CD4-positive, CD25-positive, alpha-beta regulatory T cell (primary cell): ENCODE data around the gene HOXA4. TPM values are rescaled to one million over a fixed set of nuclear protein-coding genes. Genes with fewer than 3 reads are reported as not detected.

Experiments
- ATAC-seq, 2 donors: fragments of 150-1000 bp; cut with Tn5 transposase; one replicate each; pipeline ENCODE4 v1.10.0; 2021; ENCODE audit warnings: low read depth in 2 of 2, moderate number of reproducible peaks in 2 of 2, moderate library complexity in 1 of 2
- DNase-seq, 3 donors: peaks; one replicate each; pipeline versions ENCODE4 v3.0.0 to v3.0.0-alpha.2; 2012 to 2022; ENCODE audit warnings: mixed read lengths in 1 of 3
- H3K27ac ChIP-seq: one replicate; pipeline ENCODE4 v1.7.0; 2013; ENCODE audit warnings: mild to moderate bottlenecking, low read length; ENCODE audit not compliant: insufficient read depth, poor library complexity, severe bottlenecking
- H3K27me3 ChIP-seq: one replicate; pipeline ENCODE4 v1.7.0; 2013; ENCODE audit warnings: low read length; ENCODE audit not compliant: control insufficient read depth, insufficient read depth
- H3K36me3 ChIP-seq: one replicate; pipeline ENCODE4 v1.7.0; 2013; ENCODE audit warnings: mild to moderate bottlenecking, low read length, moderate library complexity; ENCODE audit not compliant: control insufficient read depth, insufficient read depth
- H3K4me1 ChIP-seq: 2 replicates; pipeline ENCODE4 v1.7.0; 2013; ENCODE audit warnings: mild to moderate bottlenecking, low read length; ENCODE audit not compliant: insufficient read depth, control insufficient read depth, poor library complexity, severe bottlenecking
- H3K4me3 ChIP-seq: one replicate; pipeline ENCODE4 v1.7.0; 2013; ENCODE audit warnings: low read depth, mild to moderate bottlenecking, low read length, moderate library complexity
- H3K9me3 ChIP-seq, 2 experiments: 1 replicate in 1 of 2; 2 replicates in 1 of 2; pipeline ENCODE4 v1.7.0; 2013; ENCODE audit warnings: low read length in 2 of 2, mild to moderate bottlenecking in 1 of 2, moderate library complexity in 1 of 2; ENCODE audit not compliant: control insufficient read depth in 2 of 2
- H3K27ac Mint-ChIP-seq, 3 donors: one replicate each; pipeline ENCODE4 v1.8.0; 2020 to 2022; ENCODE audit warnings: mild to moderate bottlenecking in 3 of 3, mixed read lengths in 3 of 3, moderate library complexity in 2 of 3
- H3K27me3 Mint-ChIP-seq: one replicate; pipeline ENCODE4 v1.8.0; 2022; ENCODE audit warnings: mild to moderate bottlenecking, mixed read lengths
- H3K36me3 Mint-ChIP-seq: one replicate; pipeline ENCODE4 v1.8.0; 2020; ENCODE audit warnings: mixed read lengths
- H3K4me1 Mint-ChIP-seq, 4 donors: one replicate each; pipeline ENCODE4 v1.8.0; 2020 to 2022; ENCODE audit warnings: mixed read lengths in 4 of 4, mild to moderate bottlenecking in 1 of 4
- H3K4me3 Mint-ChIP-seq, 4 donors: one replicate each; pipeline ENCODE4 v1.8.0; 2020 to 2022; ENCODE audit warnings: mild to moderate bottlenecking in 4 of 4, mixed read lengths in 4 of 4, moderate library complexity in 3 of 4
- H3K9me3 Mint-ChIP-seq, 7 donors: one replicate each; pipeline ENCODE4 v1.8.0; 2020 to 2022; ENCODE audit warnings: mixed read lengths in 7 of 7, mild to moderate bottlenecking in 3 of 7, moderate library complexity in 2 of 7
- polyA plus RNA-seq, 4 donors: library from polyadenylated mRNA; unstranded; fragments of 300-500 nt; fragmentation: Illumina TruSeq; gene quantifications; one replicate each; pipeline ENCODE4 v1.2.3, GENCODE V29; 2021
- total RNA-seq: library from RNA; stranded (reverse); gene quantifications from one replicate; pipeline ENCODE4 v1.2.3, GENCODE V29; 2022

The HOXA4 gene
- total and polyA plus RNA-seq, 5 donors from 2014 or later, result 0.13 to 0.18 TPM; not detected in 3

DNA sequence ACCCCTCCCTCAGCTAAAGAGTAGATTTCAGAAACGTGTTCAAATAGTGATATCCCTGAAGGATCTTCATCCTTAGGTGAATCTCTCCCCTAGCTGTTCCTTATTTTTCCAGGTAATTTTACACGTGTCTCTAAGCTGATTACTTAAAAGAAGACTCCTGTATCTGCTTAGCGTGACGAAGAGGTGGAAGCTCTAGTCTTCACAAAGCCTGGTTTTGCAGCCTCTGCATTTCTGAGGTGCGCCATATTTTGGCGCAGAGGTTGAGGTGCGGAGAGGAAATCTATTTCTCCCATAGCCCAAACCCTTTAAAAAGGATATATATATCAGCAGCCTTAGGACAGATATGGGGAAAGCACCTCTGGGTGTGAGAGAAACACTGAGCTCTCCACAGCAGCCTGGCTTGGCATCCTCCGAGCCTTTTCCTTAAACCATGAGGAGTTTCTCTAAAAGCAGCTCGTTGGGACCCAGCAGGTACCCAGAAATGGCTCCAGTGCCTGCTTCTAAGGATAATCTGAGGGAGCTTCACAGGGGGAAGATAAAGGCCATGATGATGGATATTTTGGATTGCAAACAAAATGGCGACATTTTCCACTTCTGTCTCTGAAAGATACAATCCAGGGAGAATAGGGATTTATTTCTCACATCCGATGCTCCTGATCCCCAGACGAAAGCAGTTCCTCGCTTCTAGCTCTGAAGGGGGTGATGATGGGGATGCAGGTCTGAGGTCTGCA is 25.1 kb downstream of the HOXA4 start:
- no peak overlapping the region for H3K27ac Mint-ChIP-seq
- ATAC-seq (no peak), DNase-seq (no peak)
- H3K36me3 ChIP-seq, result no peaks in the 10 kb centered on the region
- H3K4me1 Mint-ChIP-seq, result peaks cover under 1 to 24% (median 10%) of the 10 kb centered on the region in 4 donors
- peaks cover 11% of the 10 kb centered on the region for H3K36me3 Mint-ChIP-seq
- peaks cover 0 to 5% (median 1%) of the 10 kb centered on the region in 7 donors for H3K9me3 Mint-ChIP-seq
- no peak overlapping the region for H3K4me3 Mint-ChIP-seq
- H3K27ac ChIP-seq, result no peak overlapping the region
- H3K9me3 ChIP-seq, result no peaks in the 10 kb centered on the region
- H3K4me3 ChIP-seq, result no peak overlapping the region
- peaks cover 12% of the 10 kb centered on the region for H3K4me1 ChIP-seq
- H3K27me3 Mint-ChIP-seq, result peaks cover 49% of the 10 kb centered on the region
- H3K27me3 ChIP-seq, result peaks cover 16% of the 10 kb centered on the region

DNA sequence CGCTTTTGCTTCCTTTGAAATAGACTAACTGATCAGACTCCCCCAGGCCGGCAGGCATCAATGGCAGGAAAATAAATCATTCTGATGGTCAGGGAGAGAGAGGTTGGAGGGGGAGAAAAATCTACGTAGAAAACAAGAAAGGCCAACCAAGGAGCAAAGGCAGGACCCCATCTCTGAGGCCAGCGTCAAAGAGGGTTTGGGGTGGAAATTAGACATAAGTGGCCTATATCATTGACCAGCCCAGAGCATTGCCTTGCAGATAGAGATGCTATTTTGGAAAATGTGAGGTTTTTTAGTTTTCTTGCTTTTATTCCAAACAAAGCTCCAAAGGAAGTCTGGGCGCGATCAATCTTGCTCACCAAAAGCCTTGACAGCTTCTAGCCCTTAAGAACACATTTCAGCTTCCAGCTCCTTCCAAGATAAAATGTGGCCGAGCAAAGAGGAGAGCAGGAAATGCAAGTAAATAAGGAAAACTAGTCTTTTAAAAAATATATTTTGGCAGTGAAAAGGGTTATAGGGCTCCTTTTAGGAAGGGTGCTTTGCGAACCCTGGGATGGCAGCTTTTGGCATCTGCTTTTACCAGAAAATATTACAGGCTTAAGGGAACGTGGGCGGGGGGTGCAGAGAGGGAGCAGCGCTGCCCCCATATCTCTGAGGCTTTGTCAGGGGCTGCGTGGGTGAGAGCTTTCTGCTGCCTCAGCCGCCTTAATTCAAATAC is 26.1 kb downstream of the HOXA4 start:
- Mint-ChIP-seq H3K36me3 (peaks cover 21% of the 10 kb centered on the region), H3K4me1 (peaks cover 8 to 27% (median 10%) of the 10 kb centered on the region in 4 donors), H3K27ac (no peak overlapping the region), H3K9me3 (peaks cover 0 to 7% (median 1%) of the 10 kb centered on the region in 7 donors), H3K27me3 (peaks cover 54% of the 10 kb centered on the region), H3K4me3 (peak overlapping the region in 1 of 4 donors; percentile 1)
- DNase-seq (no peak), ATAC-seq (no peak)
- peaks cover 16% of the 10 kb centered on the region for H3K27me3 ChIP-seq
- no peak overlapping the region for H3K27ac ChIP-seq
- H3K4me3 ChIP-seq, result no peak overlapping the region
- no peaks in the 10 kb centered on the region for H3K36me3 ChIP-seq
- peaks cover 12% of the 10 kb centered on the region for H3K4me1 ChIP-seq
- H3K9me3 ChIP-seq, result no peaks in the 10 kb centered on the region

DNA sequence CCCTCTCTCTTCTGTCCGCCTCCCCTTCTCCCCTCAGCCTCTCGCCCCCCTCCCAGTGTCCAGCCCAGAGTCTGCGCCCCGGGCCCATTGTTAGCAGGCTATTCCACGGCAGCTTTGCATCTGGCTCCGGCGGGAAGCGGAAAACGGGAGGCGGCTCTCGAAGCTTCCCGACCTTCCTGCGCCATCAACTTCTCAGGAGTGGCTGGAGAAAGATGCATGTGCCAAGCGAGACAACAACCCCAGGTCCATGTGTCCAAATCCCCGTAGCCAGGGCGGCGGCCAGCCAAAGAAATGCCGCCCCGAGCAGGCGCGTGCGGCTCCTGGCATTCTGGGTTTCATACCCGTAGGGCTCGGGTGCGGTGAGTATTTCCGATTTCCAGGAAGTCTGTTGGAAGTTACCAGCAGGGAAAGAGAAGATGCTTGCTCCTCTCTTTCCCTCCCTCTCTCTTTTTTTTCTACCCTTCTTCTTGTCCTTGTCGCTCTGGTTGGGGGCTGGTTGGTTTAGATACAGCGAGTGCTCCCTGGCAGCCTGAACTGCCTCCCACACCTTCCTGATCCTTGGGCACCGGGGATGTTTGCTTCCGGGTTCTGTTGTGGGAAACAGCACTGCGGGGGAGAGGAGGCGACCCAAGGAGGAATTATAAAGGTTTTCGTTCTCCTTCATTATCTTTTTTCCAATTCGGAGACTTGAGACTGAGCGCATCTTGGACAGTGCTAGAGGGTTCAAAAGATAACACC is 26.9 kb downstream of the HOXA4 start:
- H3K4me3 Mint-ChIP-seq, result peak overlapping the region in 2 of 4 donors; percentile 1 to 76
- H3K27ac Mint-ChIP-seq, result no peak overlapping the region
- DNase-seq, result no peak
- no peak for ATAC-seq
- peaks cover 12% of the 10 kb centered on the region for H3K4me1 ChIP-seq
- peaks cover 18% of the 10 kb centered on the region for H3K27me3 ChIP-seq
- H3K27me3 Mint-ChIP-seq, result peaks cover 60% of the 10 kb centered on the region
- H3K4me3 ChIP-seq, result no peak overlapping the region
- peaks cover 8 to 33% (median 11%) of the 10 kb centered on the region in 4 donors for H3K4me1 Mint-ChIP-seq
- no peaks in the 10 kb centered on the region for H3K9me3 ChIP-seq
- H3K36me3 ChIP-seq, result no peaks in the 10 kb centered on the region
- peaks cover 22% of the 10 kb centered on the region for H3K36me3 Mint-ChIP-seq
- no peak overlapping the region for H3K27ac ChIP-seq
- H3K9me3 Mint-ChIP-seq, result peaks cover 0 to 7% (median 0%) of the 10 kb centered on the region in 7 donors

DNA sequence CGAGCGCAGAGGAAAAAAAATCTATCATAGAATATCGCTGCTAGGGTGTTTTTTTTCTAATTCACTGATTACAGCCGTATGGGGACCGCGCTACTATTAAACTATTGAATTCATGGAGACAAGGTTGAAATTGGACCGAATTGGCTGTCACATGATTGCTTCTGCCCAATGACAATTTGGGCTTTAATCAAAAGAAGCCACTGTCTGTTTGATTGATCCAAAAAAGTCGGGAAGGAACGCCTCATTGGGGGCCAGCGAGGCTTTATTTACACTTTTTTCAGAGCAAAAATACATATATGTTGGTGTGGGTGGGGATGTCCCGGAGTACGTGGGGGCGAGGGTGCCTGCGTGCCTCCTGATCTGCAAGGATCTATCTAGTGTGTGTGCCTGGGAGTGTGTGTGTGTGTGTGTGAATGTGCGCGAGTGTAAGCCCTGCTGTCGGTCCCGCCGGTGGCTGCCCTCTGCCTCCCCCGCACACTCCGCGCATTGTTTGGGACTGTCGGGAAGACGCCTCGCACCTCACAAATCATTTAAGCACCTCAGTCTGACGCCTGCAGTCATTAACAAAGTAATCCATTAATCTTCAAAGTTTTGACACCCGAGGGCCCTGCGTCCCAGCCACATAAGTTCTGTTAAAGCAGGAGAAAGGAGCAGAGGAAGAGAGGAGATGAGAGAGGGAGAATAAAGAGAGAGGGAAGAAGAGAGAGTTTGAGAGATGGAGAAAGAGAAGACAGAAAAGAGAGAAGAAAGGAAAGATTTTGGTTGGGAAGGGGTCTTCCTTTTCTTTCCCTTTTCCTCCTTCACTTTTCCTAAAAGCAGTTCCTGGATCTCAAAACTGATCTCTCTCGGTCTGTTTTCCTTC is 27.7 kb downstream of the HOXA4 start, which contains the start of gene HOXA2:
Gene HOXA2 (minus strand): TSS at position 103 of the 862 bp plus-strand sequence. CDS start 183 bp downstream, outside the sequence.
- DNase-seq (no peak), ATAC-seq (no peak)
- H3K4me1 ChIP-seq, result peaks cover 12% of the 10 kb centered on the region
- no peak within 1 kb of the TSS for H3K27ac ChIP-seq
- H3K9me3 ChIP-seq, result no peaks in the 10 kb centered on the region
- H3K9me3 Mint-ChIP-seq, result peaks cover 0 to 7% (median 0%) of the 10 kb centered on the region in 7 donors
- H3K27me3 ChIP-seq, result peaks cover 18% of the 10 kb centered on the region
- H3K4me3 Mint-ChIP-seq, result peak within 1 kb of the TSS in 3 of 4 donors; percentile 23 to 76 (median 47)
- H3K36me3 Mint-ChIP-seq, result peaks cover 22% of the 10 kb centered on the region
- H3K4me1 Mint-ChIP-seq, result peaks cover 8 to 40% (median 12%) of the 10 kb centered on the region in 4 donors
- no peak within 1 kb of the TSS for H3K27ac Mint-ChIP-seq
- no peaks in the 10 kb centered on the region for H3K36me3 ChIP-seq
- no peak within 1 kb of the TSS for H3K4me3 ChIP-seq
- H3K27me3 Mint-ChIP-seq, result peaks cover 63% of the 10 kb centered on the region

DNA sequence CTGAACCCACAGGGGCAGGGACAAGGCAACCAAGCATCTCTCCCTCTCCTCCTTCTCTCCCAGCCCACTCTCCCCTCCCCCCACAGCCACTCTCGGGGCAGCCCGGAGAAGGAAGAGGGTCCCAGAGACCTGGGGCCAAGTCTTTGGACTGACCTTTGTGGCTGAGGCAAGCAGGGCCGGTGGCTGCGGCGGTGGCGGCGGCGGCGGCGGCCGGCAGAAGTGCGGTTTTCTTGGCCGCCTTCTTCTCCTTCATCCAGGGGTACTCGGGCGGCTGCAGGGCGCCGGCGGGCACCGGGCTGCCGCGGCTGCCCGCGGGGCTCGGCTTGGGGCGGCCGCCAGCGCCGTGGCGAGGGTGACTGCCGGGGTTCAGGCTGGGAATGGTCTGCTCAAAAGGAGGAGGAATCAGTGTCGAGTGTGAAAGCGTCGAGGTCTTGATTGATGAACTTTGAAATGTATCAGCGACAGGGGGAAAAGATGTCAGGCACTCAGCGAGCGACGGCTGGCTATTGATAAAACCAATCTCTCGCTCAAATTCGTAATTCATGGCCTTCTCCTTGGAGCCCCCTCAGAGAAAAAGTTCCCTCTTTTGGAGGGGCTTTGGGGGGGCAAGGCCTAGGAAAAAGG is 28.5 kb downstream of the HOXA4 start:
- H3K4me3 Mint-ChIP-seq, result peak overlapping the region in 3 of 4 donors; percentile 23 to 76 (median 39)
- Histone ChIP-seq H3K4me1 (peaks cover 20% of the 10 kb centered on the region), H3K9me3 (no peaks in the 10 kb centered on the region), H3K4me3 (no peak overlapping the region), H3K36me3 (no peaks in the 10 kb centered on the region), H3K27me3 (peaks cover 18% of the 10 kb centered on the region), H3K27ac (no peak overlapping the region)
- no peak overlapping the region for H3K27ac Mint-ChIP-seq
- ATAC-seq, result no peak
- DNase-seq, result no peak
- H3K27me3 Mint-ChIP-seq, result peaks cover 70% of the 10 kb centered on the region
- H3K36me3 Mint-ChIP-seq, result peaks cover 22% of the 10 kb centered on the region
- peaks cover 8 to 48% (median 17%) of the 10 kb centered on the region in 4 donors for H3K4me1 Mint-ChIP-seq
- peaks cover 0 to 7% (median 0%) of the 10 kb centered on the region in 7 donors for H3K9me3 Mint-ChIP-seq

DNA sequence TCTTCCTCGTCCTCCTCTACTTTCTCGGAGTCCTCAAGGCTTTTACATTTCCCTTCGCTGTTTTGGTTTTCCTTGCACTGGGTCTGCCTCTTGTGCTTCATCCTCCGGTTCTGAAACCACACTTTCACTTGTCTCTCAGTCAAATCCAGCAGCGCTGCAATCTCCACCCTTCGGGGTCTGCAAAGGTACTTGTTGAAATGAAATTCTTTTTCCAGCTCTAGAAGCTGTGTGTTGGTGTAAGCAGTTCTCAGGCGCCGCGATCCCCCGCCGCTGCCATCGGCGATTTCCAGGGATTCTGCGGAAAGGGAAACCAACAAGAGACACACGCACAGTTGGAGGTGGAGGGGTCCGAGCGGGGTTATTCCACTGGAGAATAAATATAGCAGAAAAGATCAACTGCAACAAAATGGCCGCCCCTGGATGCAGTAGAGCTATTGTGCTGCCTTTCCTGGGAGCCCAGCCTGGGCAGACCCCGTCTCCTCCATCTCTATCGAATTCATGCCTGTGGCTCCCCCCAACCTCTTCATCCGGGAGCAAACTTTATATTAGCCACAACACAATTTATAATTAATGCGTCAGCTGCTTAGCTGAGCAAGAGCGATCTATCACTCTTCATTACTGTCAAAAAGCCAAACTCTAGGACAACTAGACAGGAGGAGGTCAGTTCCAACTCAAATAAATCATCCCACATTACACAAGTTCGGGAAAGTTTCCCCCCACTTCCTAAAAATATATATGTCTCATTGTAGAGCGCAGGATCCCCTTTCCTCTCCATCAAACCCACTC is 29.2 kb downstream of the HOXA4 start:
- peaks cover 22% of the 10 kb centered on the region for H3K36me3 Mint-ChIP-seq
- DNase-seq, result no peak
- peaks cover 23% of the 10 kb centered on the region for H3K4me1 ChIP-seq
- peaks cover 0 to 7% (median 0%) of the 10 kb centered on the region in 7 donors for H3K9me3 Mint-ChIP-seq
- H3K4me3 Mint-ChIP-seq, result peak overlapping the region in 3 of 4 donors; percentile 1 to 45 (median 23)
- H3K4me1 Mint-ChIP-seq, result peaks cover 8 to 50% (median 18%) of the 10 kb centered on the region in 4 donors
- H3K36me3 ChIP-seq, result no peaks in the 10 kb centered on the region
- peaks cover 18% of the 10 kb centered on the region for H3K27me3 ChIP-seq
- H3K27me3 Mint-ChIP-seq, result peaks cover 72% of the 10 kb centered on the region
- no peak overlapping the region for H3K4me3 ChIP-seq
- ATAC-seq, result no peak
- H3K27ac Mint-ChIP-seq, result no peak overlapping the region
- H3K27ac ChIP-seq, result no peak overlapping the region
- no peaks in the 10 kb centered on the region for H3K9me3 ChIP-seq
